A549 (cell line): ENCODE measurements around the gene PPP1R2C. TPM values are rescaled to one million over a fixed set of nuclear protein-coding genes. Genes with fewer than 3 reads are reported as not detected.
A peak's percentile ranks its signal among the peaks of the same experiment; 100 is the strongest.

Experiments used
- ATAC-seq, 2 experiments: fragments of 200-7000 bp in 1 of 2; fragments of >200 bp in 1 of 2; cut with Nextera tagmentation in 1 of 2; cut with Tn5 transposase in 1 of 2; 3 replicates each; pipeline versions ENCODE4 v1.8.0 to v1.9.1; 2018 to 2020; ENCODE audit warnings: mild to moderate bottlenecking in 1 of 2, moderate library complexity in 1 of 2
- CTCF ChIA-PET: fragments of 300-600 bp; sonication (Branson Sonifier 250); formaldehyde crosslinking; extraction: SDS; loops from one replicate; lab custom pipeline; 2021; ENCODE audit warnings: antibody characterized with exemption, inconsistent platforms; lab: Yijun Ruan, JAX
- POLR2A ChIA-PET: fragments of 350-600 bp; formaldehyde crosslinking; extraction: SDS; loops from one replicate; lab custom pipeline; 2021; ENCODE audit warnings: antibody characterized with exemption, inconsistent platforms; lab: Yijun Ruan, JAX
- DNase-seq, 2 experiments: peaks; one replicate each; pipeline versions ENCODE4 v3.0.0 to v3.0.0-alpha.2; 2011 to 2016; ENCODE audit warnings: low read depth in 1 of 2, low spot score in 1 of 2
- FAIRE-seq: peaks from 2 replicates; lab custom pipeline; 2011; peaks lifted over from hg19 to GRCh38; lab: Jason Lieb, UNC
- H3K27ac ChIP-seq, 2 experiments: fragments of >200 bp; sonication (Bioruptor Twin); formaldehyde crosslinking; 3 replicates each; pipeline ENCODE4 v1.5.1; 2016 to 2017
- H3K4me1 ChIP-seq: fragments of >200 bp; sonication (Bioruptor Twin); formaldehyde crosslinking; 3 replicates; pipeline ENCODE4 v1.6.1; 2016
- H3K4me2 ChIP-seq: fragments of >200 bp; sonication (Bioruptor Twin); formaldehyde crosslinking; 3 replicates; pipeline ENCODE4 v1.6.1; 2016
- H3K4me3 ChIP-seq: fragments of >200 bp; sonication (Bioruptor Twin); formaldehyde crosslinking; 3 replicates; pipeline ENCODE4 v1.5.1; 2016
- H3K9me3 ChIP-seq: fragments of >200 bp; sonication (Bioruptor Twin); formaldehyde crosslinking; 3 replicates; pipeline ENCODE4 v1.6.1; 2016
- CBX8 ChIP-seq: fragments of 200-600 bp; sonication (generic); IDR thresholded peaks from 2 replicates; pipeline ENCODE4 v1.6.1; 2016
- CHD2 ChIP-seq: fragments of 150-350 bp; IDR thresholded peaks from 2 replicates; pipeline ENCODE4 v1.6.1; 2014; ENCODE audit warnings: low read length; ENCODE audit not compliant: partially characterized antibody
- EHF ChIP-seq: fragments of 250-450 bp; sonication (Bioruptor Pico); IDR thresholded peaks from 2 replicates; pipeline ENCODE4 v1.5.0; 2020; ENCODE audit warnings: mild to moderate bottlenecking
- EHMT2 ChIP-seq: fragments of 200-600 bp; sonication (generic); IDR thresholded peaks from 2 replicates; pipeline ENCODE4 v1.6.1; 2016; ENCODE audit warnings: antibody characterized with exemption, low read depth, mild to moderate bottlenecking, moderate library complexity
- EP300 ChIP-seq, 2 experiments: fragments of >200 bp; sonication (Bioruptor Twin); formaldehyde crosslinking; IDR thresholded peaks; 2 replicates in 1 of 2; 3 replicates in 1 of 2; pipeline ENCODE4 v1.6.1; 2016 to 2017
- ESRRA ChIP-seq: fragments of 150-350 bp; IDR thresholded peaks from 2 replicates; pipeline ENCODE4 v1.6.1; 2014; ENCODE audit warnings: mild to moderate bottlenecking, low read length, borderline replicate concordance
- FOSL2 ChIP-seq, 2 experiments: fragments of 450-650 bp in 1 of 2; fragments of >200 bp in 1 of 2; sonication (Bioruptor Twin) in 1 of 2; formaldehyde crosslinking; IDR thresholded peaks; 2 replicates each; pipeline versions ENCODE4 v1.5.0 to v1.6.1; 2016 to 2020; ENCODE audit warnings: mild to moderate bottlenecking in 1 of 2, moderate library complexity in 1 of 2
- FOXS1 ChIP-seq: fragments of 250-450 bp; sonication (Bioruptor Pico); IDR thresholded peaks from 2 replicates; pipeline ENCODE4 v1.5.0; 2020; ENCODE audit warnings: mild to moderate bottlenecking, moderate library complexity
- GATA3 ChIP-seq: IDR thresholded peaks from 2 replicates; pipeline ENCODE4 v1.6.1; 2012; ENCODE audit warnings: borderline replicate concordance
- HEYL ChIP-seq: fragments of 250-450 bp; sonication (Bioruptor Pico); IDR thresholded peaks from 2 replicates; pipeline ENCODE4 v1.8.0; 2021; ENCODE audit warnings: mild to moderate bottlenecking, moderate library complexity
- JUN ChIP-seq, 2 experiments: fragments of >200 bp; sonication (Bioruptor Twin); formaldehyde crosslinking; IDR thresholded peaks; 2 replicates in 1 of 2; 3 replicates in 1 of 2; pipeline ENCODE4 v1.6.1; 2016 to 2017
- KDM5A ChIP-seq: fragments of 200-600 bp; sonication (generic); IDR thresholded peaks from 2 replicates; pipeline ENCODE4 v1.6.1; 2016; ENCODE audit warnings: antibody characterized with exemption, mild to moderate bottlenecking
- MYC ChIP-seq: IDR thresholded peaks from 2 replicates; pipeline ENCODE4 v1.6.1; 2012; ENCODE audit warnings: mild to moderate bottlenecking, inconsistent platforms, low read length, improper control_type of control experiment, borderline replicate concordance
- NPAS2 ChIP-seq: fragments of 250-450 bp; sonication (Bioruptor Pico); IDR thresholded peaks from 2 replicates; pipeline ENCODE4 v1.8.0; 2022; ENCODE audit warnings: mild to moderate bottlenecking, moderate library complexity, borderline replicate concordance
- POLR2AphosphoS2 ChIP-seq: conservative IDR thresholded peaks from 2 replicates; pipeline ENCODE4 v1.6.1; 2012; ENCODE audit warnings: low read length, improper control_type of control experiment, inconsistent platforms
- RARB ChIP-seq: fragments of 250-450 bp; sonication (Bioruptor Pico); IDR thresholded peaks from 2 replicates; pipeline ENCODE4 v1.8.0; 2021; ENCODE audit warnings: mild to moderate bottlenecking, moderate library complexity
- RCOR1 ChIP-seq: fragments of 150-350 bp; IDR thresholded peaks from 2 replicates; pipeline ENCODE4 v1.6.1; 2014; ENCODE audit warnings: antibody characterized with exemption, low read length, low read depth
- RNF2 ChIP-seq: fragments of 200-600 bp; sonication (generic); IDR thresholded peaks from 2 replicates; pipeline ENCODE4 v1.6.1; 2016; ENCODE audit warnings: low read depth, mild to moderate bottlenecking, antibody characterized with exemption, moderate library complexity, borderline replicate concordance
- SMC3 ChIP-seq: fragments of >200 bp; sonication (Bioruptor Twin); formaldehyde crosslinking; IDR thresholded peaks from 3 replicates; pipeline ENCODE4 v1.6.1; 2018; ENCODE audit warnings: inconsistent platforms
- TFCP2L1 ChIP-seq: fragments of 250-450 bp; sonication (Bioruptor Pico); IDR thresholded peaks from 2 replicates; pipeline ENCODE4 v1.5.0; 2021; ENCODE audit warnings: mild to moderate bottlenecking
- TP53 ChIP-seq: fragments of 250-450 bp; sonication (Bioruptor Pico); IDR thresholded peaks from 2 replicates; pipeline ENCODE4 v1.5.0; 2021; ENCODE audit warnings: mild to moderate bottlenecking, moderate library complexity
- ZC3H11A ChIP-seq: fragments of 450-650 bp; IDR thresholded peaks from 2 replicates; pipeline ENCODE4 v1.6.1; 2014; ENCODE audit warnings: antibody characterized with exemption, mild to moderate bottlenecking
- ZNF302 ChIP-seq: fragments of 250-450 bp; sonication (Bioruptor Pico); IDR thresholded peaks from 2 replicates; pipeline ENCODE4 v1.9.0; 2021; ENCODE audit warnings: inconsistent platforms, mild to moderate bottlenecking, moderate library complexity
- WGBS: methylation state at CpG from one replicate; pipeline ENCODE4 v1.1.6; 2017; ENCODE audit errors: missing lambda C conversion rate; 5-methylcytosine and 5-hydroxymethylcytosine counted together
- polyA minus RNA-seq: library from RNA; depleted of rRNA, polyadenylated mRNA; stranded (reverse); fragments of >200 nt; gene quantifications from 2 replicates; pipeline ENCODE4 v1.2.3, GENCODE V29; 2011; rRNA and poly(A)+ RNA removed
- polyA plus RNA-seq, 4 experiments: library from polyadenylated mRNA; depleted of rRNA in 3 of 4; stranded (reverse); fragments of >200 nt; fragmentation: RNase III in 1 of 4; extraction: RNeasy Plus Mini Kit Qiagen cat#74134 plus additional on column Dnase treatment in 1 of 4; gene quantifications; 2 replicates in 3 of 4; 3 replicates in 1 of 4; pipeline ENCODE4 v1.2.3, GENCODE V29; 2011 to 2017
- TF ChIP-seq, protein P1 (sequence below): fragments of 250-450 bp; sonication (Bioruptor Pico); IDR thresholded peaks from 2 replicates; pipeline ENCODE4 v1.5.0; 2020; ENCODE audit warnings: low read depth, mild to moderate bottlenecking, moderate library complexity
- TF ChIP-seq, protein P2 (sequence below): fragments of >200 bp; sonication (Bioruptor Twin); formaldehyde crosslinking; IDR thresholded peaks from 3 replicates; pipeline ENCODE4 v1.6.1; 2016
- TF ChIP-seq, protein P3 (sequence below): fragments of 200-600 bp; sonication (generic); IDR thresholded peaks from 2 replicates; pipeline ENCODE4 v1.6.1; 2016; ENCODE audit warnings: antibody characterized with exemption, mild to moderate bottlenecking, moderate library complexity
- TF ChIP-seq, protein P4 (sequence below): fragments of >200 bp; sonication (Bioruptor Twin); formaldehyde crosslinking; IDR thresholded peaks from 2 replicates; pipeline ENCODE4 v1.6.1; 2016

Gene PPP1R2C
- polyA plus RNA-seq (2011; rRNA removed) (not detected in 2 replicates), polyA plus RNA-seq (2017; fragmentation: RNase III; extraction: RNeasy Plus Mini Kit Qiagen cat#74134 plus additional on column Dnase treatment) (not detected in 3 replicates), polyA minus RNA-seq (not detected in 2 replicates)
- not detected in 2 replicates for polyA plus RNA-seq (2012; cell fraction: cytosol; rRNA removed)
- not detected in 2 replicates for polyA plus RNA-seq (2012; cell fraction: nucleus; rRNA removed)

DNA sequence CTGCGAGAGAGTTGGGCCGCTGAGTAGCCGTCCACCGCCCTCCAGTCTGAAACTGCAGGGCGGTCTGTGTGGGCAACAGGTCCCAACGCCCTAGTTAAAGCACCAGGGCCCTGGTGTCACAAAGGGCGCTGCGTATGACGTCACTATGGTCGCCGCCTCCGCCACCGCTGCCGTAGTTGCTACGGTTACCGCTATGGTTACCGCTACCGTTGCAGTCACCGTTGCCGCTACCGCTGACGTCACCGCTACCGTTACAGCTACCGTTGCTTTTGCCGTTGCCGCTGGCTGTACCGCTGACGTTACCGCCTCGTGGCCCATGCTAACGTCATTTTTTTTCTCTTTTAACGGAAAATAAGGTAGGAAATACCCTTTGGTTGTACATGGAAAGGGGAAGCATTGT, at the start of gene PPP1R2C:
TSS of gene PPP1R2C (minus strand) at position 68 of the 400 bp plus-strand sequence. CDS start 84 bp downstream, outside the sequence.
- ATAC-seq, result no peak
- TF ChIP-seq FOXS1 (no peak), POLR2AphosphoS2 (no peak), FOSL2 (IDR thresholded peaks at IDR 0.05) (no peak), FOSL2 (CRISPR knock-in tag; IDR thresholded peaks at IDR 0.05) (no peak), EP300 (IDR thresholded peaks at IDR 0.05) (no peak), NPAS2 (no peak), ESRRA (no peak), RARB (CRISPR knock-in tag) (no peak)
- TF ChIP-seq, protein P1, sequence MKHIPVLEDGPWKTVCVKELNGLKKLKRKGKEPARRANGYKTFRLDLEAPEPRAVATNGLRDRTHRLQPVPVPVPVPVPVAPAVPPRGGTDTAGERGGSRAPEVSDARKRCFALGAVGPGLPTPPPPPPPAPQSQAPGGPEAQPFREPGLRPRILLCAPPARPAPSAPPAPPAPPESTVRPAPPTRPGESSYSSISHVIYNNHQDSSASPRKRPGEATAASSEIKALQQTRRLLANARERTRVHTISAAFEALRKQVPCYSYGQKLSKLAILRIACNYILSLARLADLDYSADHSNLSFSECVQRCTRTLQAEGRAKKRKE (CRISPR knock-in tag), result no peak
- TF ChIP-seq, protein P2, sequence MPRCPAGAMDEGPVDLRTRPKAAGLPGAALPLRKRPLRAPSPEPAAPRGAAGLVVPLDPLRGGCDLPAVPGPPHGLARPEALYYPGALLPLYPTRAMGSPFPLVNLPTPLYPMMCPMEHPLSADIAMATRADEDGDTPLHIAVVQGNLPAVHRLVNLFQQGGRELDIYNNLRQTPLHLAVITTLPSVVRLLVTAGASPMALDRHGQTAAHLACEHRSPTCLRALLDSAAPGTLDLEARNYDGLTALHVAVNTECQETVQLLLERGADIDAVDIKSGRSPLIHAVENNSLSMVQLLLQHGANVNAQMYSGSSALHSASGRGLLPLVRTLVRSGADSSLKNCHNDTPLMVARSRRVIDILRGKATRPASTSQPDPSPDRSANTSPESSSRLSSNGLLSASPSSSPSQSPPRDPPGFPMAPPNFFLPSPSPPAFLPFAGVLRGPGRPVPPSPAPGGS, result no peak
- Histone ChIP-seq H3K27ac (no peak within 1 kb of the TSS), H3K9me3 (no peaks in the 10 kb centered on the region), H3K4me2 (no peak within 1 kb of the TSS), H3K4me3 (no peak within 1 kb of the TSS), H3K4me1 (no peaks in the 10 kb centered on the region)
- CTCF ChIA-PET, result interaction anchor here (0.6 kb wide), 1 partner anchor 620 kb away, joined by 3 read pairs; no protein-coding TSS in a partner anchor
- WGBS, result 80% methylated on average over 33 of the region's 33 CpGs
- no peak for DNase-seq
- no peak for FAIRE-seq
- POLR2A ChIA-PET, result no interaction called here

DNA sequence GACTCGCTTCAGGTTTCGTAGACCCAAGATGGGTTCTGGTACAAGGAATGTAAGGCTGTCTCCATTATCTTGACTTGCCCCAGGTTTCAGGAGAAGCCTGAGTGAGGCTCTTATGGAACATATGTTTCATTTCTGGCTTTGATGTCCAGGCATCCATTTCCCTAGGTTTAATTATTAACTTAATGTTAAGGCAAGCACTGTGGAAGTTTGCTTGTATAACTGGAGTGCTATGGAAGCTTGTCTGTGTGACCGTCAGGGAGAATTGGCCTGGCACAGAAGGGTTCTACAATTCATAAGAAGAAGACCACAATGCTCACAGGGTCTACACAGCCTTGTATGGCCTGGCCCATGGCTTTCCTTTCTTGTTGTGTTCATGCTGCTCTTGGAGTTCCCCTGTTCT, 47.2 kb upstream of the PPP1R2C start:
- no peak for ATAC-seq
- FAIRE-seq, result peak; percentile 28
- POLR2A ChIA-PET, result no interaction called here
- CTCF ChIA-PET, result no interaction called here
- TF ChIP-seq, protein P3, sequence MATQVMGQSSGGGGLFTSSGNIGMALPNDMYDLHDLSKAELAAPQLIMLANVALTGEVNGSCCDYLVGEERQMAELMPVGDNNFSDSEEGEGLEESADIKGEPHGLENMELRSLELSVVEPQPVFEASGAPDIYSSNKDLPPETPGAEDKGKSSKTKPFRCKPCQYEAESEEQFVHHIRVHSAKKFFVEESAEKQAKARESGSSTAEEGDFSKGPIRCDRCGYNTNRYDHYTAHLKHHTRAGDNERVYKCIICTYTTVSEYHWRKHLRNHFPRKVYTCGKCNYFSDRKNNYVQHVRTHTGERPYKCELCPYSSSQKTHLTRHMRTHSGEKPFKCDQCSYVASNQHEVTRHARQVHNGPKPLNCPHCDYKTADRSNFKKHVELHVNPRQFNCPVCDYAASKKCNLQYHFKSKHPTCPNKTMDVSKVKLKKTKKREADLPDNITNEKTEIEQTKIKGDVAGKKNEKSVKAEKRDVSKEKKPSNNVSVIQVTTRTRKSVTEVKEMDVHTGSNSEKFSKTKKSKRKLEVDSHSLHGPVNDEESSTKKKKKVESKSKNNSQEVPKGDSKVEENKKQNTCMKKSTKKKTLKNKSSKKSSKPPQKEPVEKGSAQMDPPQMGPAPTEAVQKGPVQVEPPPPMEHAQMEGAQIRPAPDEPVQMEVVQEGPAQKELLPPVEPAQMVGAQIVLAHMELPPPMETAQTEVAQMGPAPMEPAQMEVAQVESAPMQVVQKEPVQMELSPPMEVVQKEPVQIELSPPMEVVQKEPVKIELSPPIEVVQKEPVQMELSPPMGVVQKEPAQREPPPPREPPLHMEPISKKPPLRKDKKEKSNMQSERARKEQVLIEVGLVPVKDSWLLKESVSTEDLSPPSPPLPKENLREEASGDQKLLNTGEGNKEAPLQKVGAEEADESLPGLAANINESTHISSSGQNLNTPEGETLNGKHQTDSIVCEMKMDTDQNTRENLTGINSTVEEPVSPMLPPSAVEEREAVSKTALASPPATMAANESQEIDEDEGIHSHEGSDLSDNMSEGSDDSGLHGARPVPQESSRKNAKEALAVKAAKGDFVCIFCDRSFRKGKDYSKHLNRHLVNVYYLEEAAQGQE, result no peak
- TF ChIP-seq, protein P4, sequence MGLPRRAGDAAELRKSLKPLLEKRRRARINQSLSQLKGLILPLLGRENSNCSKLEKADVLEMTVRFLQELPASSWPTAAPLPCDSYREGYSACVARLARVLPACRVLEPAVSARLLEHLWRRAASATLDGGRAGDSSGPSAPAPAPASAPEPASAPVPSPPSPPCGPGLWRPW, result no peak
- no peak for TF ChIP-seq ESRRA
- no peak for TF ChIP-seq POLR2AphosphoS2
- no peak for TF ChIP-seq TFCP2L1 (CRISPR knock-in tag)
- TF ChIP-seq FOXS1, result no peak
- TF ChIP-seq MYC, result no peak
- no peak for DNase-seq
- Histone ChIP-seq H3K4me3 (no peak overlapping the region), H3K4me1 (no peaks in the 10 kb centered on the region), H3K27ac (no peak overlapping the region), H3K9me3 (no peaks in the 10 kb centered on the region), H3K4me2 (no peak overlapping the region)
- WGBS, result 13% methylated on average over 3 of the region's 3 CpGs

DNA sequence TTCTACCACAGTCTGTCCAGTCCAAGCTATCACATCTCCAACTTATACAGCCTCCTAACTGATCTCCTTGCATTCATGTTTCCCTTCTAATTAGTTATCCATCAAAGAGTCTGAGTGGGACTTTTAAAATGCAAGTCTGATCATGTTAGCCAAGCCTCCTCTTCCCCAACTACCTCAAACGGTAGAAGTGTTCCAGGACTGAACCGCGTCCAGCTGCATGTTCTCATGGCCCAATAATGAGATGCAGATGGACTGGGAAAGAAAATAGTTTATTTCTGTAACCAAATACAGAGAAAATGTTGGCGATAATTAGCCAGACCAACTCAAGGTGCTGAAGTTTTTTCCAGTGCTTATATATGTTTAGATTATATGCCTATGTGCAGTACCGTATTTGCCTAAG, 46.6 kb upstream of the PPP1R2C start:
- H3K9me3 ChIP-seq, result no peaks in the 10 kb centered on the region
- CTCF ChIA-PET, result no interaction called here
- H3K4me1 ChIP-seq, result no peaks in the 10 kb centered on the region
- POLR2A ChIA-PET, result no interaction called here
- 36% methylated on average over 5 of the region's 5 CpGs for WGBS
- H3K4me3 ChIP-seq, result no peak overlapping the region
- FAIRE-seq, result peak; percentile 49
- no peak overlapping the region for H3K4me2 ChIP-seq
- ATAC-seq, result no peak
- H3K27ac ChIP-seq, result no peak overlapping the region
- TF ChIP-seq CBX8, result no peak
- no peak for TF ChIP-seq GATA3
- no peak for TF ChIP-seq RNF2
- TF ChIP-seq ZC3H11A, result no peak
- TF ChIP-seq CHD2, result no peak
- TF ChIP-seq, protein P1 (CRISPR knock-in tag), result no peak
- no peak for TF ChIP-seq JUN (IDR thresholded peaks at IDR 0.05)
- TF ChIP-seq SMC3, result no peak
- no peak for TF ChIP-seq RCOR1
- no peak for TF ChIP-seq TP53 (CRISPR knock-in tag)
- TF ChIP-seq EHF (CRISPR knock-in tag), result no peak
- TF ChIP-seq HEYL (CRISPR knock-in tag), result no peak
- no peak for TF ChIP-seq ZNF302 (CRISPR knock-in tag)
- no peak for TF ChIP-seq EHMT2
- TF ChIP-seq, protein P4, result no peak
- no peak for TF ChIP-seq KDM5A
- no peak for DNase-seq
